Right hindlimb (tissue), 1 donor: Measurements from ENCODE around the gene FBXO31.

Experiments used
- DNase-seq: peaks from one replicate; pipeline ENCODE4 v3.0.0-alpha.2; 2018

Gene FBXO31, protein sequence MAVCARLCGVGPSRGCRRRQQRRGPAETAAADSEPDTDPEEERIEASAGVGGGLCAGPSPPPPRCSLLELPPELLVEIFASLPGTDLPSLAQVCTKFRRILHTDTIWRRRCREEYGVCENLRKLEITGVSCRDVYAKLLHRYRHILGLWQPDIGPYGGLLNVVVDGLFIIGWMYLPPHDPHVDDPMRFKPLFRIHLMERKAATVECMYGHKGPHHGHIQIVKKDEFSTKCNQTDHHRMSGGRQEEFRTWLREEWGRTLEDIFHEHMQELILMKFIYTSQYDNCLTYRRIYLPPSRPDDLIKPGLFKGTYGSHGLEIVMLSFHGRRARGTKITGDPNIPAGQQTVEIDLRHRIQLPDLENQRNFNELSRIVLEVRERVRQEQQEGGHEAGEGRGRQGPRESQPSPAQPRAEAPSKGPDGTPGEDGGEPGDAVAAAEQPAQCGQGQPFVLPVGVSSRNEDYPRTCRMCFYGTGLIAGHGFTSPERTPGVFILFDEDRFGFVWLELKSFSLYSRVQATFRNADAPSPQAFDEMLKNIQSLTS

DNA sequence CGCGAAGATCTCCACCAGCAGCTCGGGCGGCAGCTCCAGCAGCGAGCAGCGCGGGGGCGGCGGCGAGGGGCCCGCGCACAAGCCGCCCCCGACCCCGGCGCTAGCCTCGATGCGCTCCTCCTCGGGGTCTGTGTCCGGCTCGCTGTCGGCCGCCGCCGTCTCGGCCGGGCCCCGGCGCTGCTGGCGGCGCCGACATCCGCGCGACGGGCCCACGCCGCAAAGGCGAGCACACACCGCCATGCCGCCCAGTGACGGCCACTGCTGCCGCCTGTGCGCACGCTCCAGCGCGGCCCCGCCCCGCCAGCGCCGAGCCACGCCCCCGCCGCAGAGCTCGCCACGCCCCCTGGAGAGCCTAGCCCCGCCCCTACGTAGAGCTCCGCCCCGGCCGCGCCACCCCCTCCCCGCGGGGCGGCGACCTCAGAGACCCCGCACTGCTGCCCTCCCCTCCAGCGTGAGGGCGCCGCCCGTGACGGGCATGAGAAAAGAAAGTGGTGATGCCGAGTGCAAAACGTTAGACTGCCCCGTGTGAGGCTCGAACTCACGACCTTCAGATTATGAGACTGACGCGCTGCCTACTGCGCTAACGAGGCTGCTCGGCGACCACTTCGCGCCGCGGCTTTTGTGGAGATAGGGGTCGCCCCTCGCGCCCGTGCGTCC is at the start of gene FBXO31:
Gene FBXO31 (minus strand): TSS at position 272 of the 657 bp plus-strand sequence. CDS start 32 bp downstream, at position 240.
- DNase-seq, result peak; percentile 95

DNA sequence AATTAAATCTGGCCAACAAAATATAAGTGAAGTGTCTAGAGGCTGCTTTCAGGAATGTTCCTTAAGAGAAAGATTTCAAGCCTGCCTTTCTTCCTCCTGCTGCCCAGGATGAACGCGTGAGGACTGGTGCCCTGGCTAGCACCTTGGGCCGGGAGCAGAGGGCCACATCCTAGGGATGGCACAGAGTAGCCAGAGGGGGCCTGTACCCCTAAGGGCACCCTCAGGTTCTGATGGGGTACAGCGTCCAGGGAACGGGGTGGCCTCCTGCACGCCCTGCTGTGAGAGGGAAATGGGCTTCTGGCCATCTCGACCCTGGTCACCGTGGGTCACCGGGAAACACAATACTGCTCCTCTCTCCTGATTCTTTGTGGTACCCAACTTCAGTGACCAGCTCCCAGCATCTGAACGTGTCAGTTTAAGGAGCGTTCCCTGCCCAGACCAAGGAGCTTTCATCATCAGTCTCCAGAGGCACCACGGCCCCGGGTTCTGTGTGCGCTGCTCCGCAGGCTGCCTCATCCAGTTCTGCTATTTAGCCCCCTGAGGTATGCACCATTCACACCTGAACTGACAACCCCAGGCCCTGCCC is 48.8 kb upstream of the FBXO31 start:
- DNase-seq, result no peak

DNA sequence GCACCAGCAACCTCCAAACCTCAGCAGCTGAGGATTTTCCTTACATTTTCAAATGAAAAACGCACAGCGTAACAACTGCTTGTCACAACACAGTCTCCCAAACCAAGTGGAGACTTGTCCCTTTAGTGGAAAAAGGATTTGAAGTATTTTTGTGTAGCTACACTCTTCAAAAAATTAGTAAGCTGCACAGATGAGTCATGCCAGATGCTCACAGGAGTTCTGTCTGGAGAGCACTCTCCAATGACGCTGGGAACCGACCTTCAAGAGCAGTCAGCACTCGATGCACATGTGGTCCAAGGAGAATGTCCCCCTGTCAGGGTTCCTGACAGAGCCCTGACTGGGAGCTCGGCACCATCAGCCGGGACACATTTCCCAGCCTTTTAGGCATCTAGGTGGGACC is 48.4 kb upstream of the FBXO31 start:
- no peak for DNase-seq

DNA sequence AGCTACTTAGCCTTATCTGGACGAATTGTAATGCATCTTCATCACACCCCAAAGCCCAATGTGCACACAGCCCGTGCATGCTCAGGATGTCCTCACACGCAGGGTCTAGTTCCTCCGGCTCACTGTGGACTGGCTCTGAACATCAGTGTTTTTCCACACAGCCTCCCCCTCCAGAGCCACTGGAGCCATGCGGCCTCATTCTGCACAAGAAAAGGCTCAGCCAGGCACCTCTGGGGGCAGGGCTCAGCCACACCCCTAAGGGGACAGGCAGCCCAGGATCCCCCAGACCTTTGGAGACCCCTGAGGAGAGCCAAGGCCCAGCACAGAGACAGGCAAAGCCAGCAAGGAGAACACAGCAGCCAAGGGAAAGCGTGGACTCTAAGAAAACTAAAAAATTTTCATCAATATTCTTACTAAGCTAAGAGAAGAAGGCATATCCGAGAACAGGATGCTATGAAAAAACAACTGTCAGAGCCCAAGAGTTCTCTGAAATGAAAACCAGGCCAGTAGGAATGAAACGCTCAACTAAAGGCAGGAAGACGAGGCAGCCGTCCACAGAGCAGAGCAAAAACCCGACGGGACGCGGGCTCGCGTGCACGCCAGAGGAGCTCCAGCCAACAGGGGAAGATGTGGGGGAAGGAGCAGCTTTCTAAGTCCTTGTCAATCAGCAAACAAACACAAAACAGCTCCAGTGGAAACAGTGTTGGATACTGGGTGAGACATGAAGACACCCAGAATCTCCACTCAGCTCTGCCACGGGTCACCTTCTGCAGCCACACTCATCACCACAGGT is 43.0 kb upstream of the FBXO31 start:
- no peak for DNase-seq

DNA sequence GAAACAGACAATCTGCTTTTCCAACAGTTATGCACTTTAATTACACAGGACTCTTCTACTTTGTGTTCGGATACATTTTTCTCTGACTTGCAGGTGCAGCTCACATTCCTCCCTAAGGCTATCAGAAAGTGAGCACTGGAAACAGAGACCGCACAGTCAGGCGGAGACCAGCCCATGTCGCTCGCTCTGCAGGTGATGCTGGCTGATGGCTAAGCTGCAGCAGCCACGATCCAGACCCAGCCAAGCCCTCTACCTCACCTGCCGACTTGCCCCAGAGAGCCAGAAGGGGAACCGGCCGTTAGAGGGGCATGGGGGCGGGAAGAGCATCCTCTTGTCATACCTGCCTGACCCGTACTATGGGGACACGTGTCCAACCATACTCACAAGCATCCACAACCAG is 42.4 kb upstream of the FBXO31 start:
- DNase-seq, result no peak

DNA sequence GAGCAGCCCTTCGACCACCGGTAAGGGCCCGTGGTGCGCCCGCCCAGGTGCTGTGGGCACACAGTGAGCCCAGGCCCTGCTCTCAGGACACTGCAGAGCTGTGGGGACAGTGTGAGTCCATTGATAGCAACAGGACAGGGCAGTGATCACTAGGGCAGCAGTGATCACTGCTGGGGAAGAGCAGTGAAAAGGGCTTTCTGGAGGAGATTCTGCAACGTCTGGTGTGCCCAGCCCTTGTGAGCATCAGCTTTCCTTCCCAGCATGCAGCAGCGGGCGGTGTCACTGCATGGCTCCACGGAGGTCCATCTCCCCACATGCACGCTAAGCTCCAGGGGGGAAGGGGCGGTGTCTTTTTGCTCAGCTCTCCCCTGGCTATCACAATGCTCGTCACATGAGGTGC is 40.7 kb upstream of the FBXO31 start:
- DNase-seq, result no peak

DNA sequence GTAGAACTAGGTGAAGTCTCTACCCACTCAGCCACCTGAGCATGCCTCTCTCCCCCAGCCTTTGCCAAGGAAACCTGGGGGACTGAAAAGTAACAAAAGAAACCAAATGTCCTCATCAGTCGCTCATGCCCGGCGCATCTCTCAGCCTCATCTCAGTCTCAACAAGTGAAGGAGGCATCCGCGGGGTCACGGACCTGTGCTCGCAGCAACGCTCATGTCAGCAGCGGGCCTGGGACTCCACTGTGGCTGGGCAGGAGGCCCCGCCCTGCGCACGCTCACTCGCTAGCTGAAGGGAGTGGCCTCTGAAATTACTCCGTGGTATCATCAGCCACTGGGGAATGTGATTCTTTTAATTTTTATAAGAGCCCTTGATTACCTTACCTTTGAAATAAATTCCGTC is 39.9 kb upstream of the FBXO31 start:
- no peak for DNase-seq

DNA sequence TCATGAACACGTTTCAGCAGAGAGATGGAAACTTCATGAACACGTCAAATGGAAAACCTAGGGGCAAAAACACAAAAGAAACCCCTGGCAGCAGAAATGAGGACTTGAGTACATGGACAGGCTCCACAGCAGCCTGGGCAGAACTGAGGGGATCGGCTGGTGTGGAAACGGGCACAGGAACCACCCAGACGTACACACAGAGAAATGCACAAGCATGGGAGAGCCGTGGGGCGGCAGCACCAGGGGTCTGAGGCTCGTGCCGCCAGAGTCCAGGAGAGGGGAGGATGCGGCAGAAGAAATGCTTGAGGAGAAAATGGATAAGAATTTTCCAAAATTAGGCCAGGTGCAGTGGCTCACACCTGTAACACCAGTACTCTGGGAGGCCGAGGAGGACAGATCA is 38.5 kb upstream of the FBXO31 start:
- no peak for DNase-seq

DNA sequence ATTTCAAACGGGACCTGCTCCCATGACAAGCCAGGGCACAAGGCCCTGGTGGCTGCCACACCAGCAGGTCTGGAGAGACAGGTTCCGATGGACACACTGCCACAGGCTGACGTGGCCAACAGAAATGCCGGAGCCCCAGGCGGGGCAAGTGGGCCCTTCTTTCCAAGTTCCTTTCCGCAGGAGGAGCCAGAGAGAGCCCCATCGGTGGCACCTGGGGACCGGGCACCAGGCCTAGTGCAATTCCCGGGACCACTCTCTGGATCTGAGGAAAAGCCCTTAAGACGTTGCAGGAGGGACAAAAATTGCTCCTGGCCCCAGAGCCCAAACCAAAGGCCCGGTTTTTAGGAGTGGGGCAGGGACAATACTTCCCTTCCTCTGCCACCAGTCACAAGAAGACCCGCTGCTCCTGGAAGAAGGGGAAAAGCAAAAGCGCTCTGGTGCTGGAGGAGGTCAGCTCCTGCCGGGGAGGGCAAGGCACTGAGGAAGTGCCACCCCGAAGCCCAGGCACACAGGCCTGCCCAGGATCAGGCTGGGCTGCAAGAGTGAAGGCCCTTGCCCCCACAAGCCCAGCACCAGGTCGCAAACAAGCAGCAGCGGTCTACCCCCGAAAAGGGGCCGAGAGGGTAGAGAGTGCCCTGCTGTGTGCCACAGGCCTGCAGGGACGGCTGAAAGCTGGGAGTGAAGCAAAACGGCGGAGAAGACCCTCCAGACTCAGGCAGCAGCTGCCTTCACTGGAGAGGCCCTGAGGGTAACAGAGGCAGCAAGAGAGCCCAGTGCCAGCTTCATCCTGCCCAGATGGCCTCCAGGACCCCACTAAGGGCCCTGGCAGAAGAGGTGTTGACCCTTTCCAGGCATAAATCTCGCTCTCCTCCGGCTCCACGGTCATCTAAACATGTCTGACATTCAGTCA is 37.7 kb upstream of the FBXO31 start:
- no peak for DNase-seq

DNA sequence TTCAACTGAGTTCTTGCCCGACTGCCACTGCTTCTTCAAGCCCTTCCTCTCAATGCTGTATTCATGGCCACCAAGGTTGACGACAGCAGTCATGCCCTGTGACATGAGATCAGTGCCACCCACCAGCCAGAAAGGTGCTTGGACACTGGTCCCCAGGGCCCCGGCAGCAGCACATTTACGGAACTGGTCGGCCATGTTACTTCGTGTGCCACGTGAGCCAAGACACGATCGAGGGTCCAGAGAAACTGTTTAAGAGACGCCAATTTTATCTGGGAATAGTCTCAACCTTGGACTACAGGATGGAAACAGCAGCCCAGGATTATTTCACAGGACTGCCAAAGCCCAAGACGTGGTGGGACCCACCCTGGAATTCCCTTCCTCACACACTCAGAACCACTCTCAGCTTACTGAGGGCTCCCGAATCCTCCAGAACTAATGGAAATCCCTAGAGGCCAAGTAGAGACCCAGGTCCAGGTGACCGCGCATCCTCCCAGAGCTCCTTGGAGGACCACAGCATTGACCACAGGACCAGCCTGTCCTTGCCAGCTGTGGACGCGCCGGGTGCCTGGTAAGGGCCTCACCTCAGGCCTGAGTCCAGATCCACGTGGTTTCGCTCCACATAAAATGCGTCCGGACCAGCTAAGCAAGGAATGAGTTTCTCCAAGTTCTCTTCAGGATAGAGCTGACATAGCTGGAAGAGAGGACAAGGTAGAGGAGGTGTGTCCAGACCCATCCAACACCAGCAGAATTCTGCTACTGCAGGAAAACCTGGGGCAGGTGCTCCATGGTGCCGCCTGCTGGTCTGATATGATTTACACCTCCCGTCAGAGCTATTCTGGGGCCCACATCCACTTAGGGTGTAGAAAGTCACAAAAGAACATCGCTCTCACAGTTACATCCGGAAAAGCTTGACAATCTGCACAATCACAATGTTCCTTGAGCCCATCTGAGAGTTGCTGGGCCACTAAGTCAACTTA is 36.7 kb upstream of the FBXO31 start:
- peak; percentile 41 for DNase-seq

DNA sequence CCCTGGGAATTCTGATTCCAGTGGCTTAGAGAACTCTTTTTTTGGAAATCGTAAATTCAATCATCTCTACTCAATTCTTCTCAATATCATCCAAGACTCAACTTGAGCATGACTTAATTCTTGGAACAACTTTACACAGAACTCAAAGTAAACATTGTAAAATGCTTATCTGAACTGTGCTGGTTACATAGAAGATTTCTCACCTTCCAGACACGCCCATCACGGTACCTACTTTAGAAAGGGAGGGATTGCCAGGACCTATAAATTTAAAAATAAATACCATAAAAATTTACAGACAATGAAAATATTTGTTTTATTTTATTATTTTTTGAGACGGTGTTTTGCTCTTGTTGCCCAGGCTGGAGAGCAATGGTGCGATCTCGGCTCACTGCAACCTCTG is 35.1 kb upstream of the FBXO31 start:
- no peak for DNase-seq

DNA sequence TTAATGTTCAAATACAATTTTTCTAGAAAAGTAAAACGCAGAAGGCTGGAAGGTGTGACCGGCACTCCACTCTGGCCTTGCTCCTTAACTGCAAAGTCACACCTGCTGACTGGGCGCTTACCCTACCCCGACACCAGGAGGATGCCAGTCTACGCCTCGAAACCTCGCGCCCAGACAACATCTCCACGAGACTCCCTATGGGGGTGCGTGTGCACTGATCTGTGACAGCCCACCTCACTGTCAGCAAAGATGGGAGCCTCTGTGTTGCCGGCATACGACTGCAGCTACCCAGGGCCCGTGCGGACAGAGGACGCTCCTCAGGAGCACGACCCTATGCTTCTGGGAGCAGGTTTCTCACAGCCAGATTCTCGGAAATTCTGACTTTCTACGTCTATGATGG is 34.6 kb upstream of the FBXO31 start:
- no peak for DNase-seq

DNA sequence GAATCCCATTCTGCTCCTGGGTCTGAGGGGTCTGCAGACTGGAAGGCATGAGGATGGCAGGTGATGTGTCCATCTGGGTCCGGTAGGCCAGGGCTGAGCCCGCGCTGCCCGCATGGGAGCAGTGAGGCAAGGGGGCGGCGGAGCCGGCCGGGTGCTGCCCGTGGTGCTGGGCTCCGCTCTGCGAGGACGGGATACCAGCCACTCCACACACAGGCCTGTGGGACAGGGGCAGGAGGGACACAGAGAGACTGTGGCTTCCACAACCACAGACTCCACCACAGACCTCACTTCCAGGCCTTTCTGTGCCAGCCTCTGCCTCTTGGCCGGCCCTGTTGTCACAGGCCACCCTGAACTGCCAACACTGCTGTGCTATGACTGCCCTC is 33.9 kb upstream of the FBXO31 start:
- no peak for DNase-seq

DNA sequence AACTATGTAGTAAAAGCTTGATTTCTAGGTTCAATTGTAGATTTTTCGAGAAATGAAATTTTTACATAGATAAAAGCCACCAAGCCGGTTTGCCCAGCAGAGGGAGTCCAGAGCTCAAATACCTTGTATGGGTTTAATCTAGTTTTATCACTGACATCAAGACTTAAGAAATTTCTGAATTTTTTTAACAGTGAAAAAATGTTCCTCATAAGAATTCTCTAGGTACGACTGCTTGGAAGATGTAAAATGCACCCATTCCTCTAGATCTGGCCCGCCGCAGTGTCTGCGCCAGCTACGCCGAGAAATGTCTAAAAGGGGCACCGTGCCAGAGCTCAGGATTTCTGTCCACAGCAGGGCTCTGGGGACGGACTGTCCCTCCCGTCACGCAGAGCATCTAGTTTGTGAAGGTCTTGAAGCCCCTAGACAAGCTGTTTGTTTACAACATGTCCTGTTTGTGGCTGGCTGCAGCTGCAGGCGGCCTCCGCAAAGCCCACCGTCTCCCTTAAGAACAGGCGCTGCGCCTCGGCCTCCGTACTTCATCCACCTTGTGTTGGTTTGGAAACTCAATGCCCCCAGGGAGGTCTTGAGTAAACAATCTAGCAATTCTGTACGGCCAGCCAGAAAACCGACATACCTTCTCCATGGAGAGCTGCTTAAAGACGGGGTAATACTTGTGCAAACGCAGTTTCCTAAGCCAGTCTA is 33.4 kb upstream of the FBXO31 start:
- peak; percentile 48 for DNase-seq

DNA sequence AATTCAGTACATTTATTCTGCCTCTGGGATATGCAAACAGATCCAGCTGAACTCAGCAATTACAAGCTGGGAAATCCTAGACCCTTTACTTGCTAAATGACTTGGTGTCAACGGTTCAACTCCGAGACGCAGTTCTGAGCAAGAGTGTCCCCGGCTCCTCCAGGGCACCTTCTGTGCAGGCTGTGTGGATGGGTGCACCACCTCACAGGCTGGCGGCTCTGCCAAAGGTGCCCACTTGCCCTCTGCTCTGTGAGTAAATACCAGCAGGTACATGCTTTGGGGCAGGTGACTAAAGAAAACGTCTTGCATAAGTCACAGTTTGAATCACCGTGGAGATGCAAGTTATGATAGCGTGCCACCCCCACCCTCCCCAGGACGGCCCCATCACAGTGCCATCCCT is 31.9 kb upstream of the FBXO31 start:
- no peak for DNase-seq

DNA sequence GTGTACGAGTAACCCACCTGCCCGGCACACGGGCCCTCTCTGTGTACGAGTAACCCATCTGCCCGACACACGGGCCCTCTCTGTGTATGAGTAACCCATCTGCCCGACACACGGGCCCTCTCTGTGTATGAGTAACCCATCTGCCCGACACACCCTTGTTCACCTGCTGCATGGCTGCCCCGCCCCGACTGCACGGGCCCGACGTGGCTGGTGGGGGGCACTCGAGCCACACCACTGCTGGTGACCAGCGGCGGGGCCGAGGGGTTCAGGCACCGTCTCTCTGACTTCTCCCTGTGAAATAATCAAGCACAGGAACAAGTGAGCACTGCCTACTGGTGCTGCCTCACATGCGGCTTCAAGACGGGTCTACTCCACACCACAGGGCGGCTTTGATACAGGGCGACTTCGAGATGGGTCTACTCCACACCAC is 30.7 kb upstream of the FBXO31 start:
- no peak for DNase-seq

DNA sequence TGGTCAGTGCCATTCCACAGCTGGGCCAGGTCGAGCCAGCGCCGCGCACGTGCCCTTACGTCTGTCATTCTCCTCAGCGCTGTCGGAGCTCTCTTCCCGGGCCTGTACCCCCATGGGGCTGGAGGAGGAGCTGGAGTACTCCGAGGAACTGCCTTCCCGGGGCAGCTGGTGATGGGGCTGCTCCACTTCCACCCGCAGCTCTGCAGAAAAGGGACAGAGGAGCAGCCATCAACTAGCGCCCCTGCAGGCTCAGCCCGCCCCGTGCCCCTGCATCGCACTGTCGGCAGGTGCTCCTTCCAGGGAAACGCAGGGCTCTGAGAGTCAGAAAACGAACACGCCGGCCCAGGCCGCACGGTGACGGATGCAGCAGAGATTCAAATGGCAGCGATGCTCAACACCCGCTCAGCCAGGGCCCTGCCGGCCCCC is 29.4 kb upstream of the FBXO31 start:
- DNase-seq, result no peak

DNA sequence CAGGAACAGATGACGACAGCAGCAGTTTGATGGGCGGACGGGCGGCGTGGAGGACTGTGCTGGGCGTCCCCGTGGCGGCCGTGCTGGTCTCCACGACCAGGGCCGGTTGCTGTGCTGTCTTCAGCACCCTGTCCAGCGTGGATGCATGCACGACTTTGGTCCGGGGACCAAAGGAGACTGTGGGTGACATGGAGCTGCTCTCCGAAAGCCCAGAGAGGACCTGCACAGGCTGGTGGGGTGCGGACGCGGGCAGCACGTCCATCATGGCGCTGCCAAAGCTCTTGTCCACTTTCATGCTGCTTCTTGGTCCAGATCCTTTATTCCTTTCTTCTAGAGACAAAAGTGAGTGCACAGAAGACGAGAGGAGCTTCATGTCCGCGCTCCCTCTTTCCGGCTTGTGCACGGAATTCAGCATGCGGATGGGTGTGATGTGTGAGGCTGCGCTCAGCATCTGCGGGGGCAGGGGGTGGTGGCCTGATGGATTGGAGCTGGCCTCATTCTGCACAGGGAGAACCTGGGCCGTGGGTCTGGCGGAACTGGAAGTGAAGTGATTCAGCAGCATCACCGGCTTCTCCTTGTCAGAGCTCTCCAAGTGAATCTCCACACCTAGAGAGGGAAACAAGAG is 28.9 kb upstream of the FBXO31 start:
- DNase-seq, result no peak
